Measurements from ENCODE around the gene RLN3. TPM values are rescaled to one million over a fixed set of nuclear protein-coding genes. Genes with fewer than 3 reads are reported as not detected.
"Not testable (repeated sequence)": the region's sequence is repeated elsewhere in the genome, so short reads cannot be mapped to it uniquely, and the experiment has no call there.

RLN3 gene
- polyA plus RNA-seq, 5 donors: not detected

GRCh38 chr19:14021474-14021873, 6.5 kb upstream of the RLN3 start:
- no peak for DNase-seq

GRCh38 chr19:14022469-14022868, 5.5 kb upstream of the RLN3 start:
- no peak for DNase-seq

- peak in 1 of 2 donors; percentile 30 for DNase-seq
Measured at GRCh38 chr19:14023404-14024235, 4.3 kb upstream of the RLN3 start.

GRCh38 chr19:14026652-14027192, 1.2 kb upstream of the RLN3 start:
- not testable (repeated sequence) for DNase-seq

GRCh38 chr19:14028901-14029300, 953 bp downstream of the RLN3 start:
- no peak for DNase-seq

GRCh38 chr19:14030997-14031718, 3.2 kb downstream of the RLN3 start:
- DNase-seq: no peak

- DNase-seq: peak; percentile 46 to 52
Measured at GRCh38 chr19:14031719-14032480, 4.0 kb downstream of the RLN3 start, which contains the start of gene IL27RA. Gene IL27RA (plus strand): TSS chr19:14031762. CDS start chr19:14031873, 111 bp downstream.

DNA sequence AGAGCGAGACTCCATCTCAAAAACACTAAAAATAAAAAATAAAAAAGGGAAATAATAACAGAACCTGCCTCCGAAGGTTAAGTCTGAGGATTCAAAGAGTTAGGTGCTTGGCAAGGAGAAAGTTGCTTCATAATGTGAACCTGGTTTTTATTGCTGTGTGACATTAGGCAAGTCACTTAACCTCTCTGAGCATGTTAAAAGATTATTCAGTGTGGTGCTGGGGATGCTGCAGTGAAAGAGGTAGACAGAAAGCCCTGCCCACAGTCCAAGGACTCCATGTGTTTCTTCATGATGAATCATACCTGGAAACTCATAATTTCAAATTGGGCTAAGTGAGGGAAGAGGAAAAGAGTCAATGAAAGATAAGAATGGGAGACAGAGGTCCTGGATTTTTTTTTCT, 6.0 kb downstream of the RLN3 start:
- no peak for DNase-seq

GRCh38 chr19:14035159-14035558, 7.2 kb downstream of the RLN3 start:
- DNase-seq: not testable (repeated sequence)

DNA sequence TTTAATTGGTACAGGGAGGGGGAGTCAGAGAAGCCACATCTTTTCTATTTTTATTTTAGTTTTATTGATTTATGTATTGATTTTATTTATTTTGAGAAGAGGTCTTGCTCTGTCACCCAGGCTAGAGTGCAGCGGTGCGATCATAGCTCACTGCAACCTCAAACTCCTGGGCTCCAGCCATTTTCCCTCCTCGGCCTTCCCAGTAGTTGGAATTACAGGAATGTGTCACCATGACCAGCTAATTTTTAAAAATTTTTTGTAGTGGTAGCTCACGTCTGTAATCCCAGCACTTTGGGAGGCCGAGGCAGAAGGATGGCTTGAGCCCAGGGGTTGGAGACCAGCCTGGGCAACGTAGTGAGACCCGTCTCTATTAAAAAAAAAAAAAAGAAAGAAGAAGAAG, 7.8 kb downstream of the RLN3 start:
- DNase-seq: no peak

- DNase-seq: no peak
Measured at GRCh38 chr19:14039181-14039580, 11.2 kb downstream of the RLN3 start.

DNA sequence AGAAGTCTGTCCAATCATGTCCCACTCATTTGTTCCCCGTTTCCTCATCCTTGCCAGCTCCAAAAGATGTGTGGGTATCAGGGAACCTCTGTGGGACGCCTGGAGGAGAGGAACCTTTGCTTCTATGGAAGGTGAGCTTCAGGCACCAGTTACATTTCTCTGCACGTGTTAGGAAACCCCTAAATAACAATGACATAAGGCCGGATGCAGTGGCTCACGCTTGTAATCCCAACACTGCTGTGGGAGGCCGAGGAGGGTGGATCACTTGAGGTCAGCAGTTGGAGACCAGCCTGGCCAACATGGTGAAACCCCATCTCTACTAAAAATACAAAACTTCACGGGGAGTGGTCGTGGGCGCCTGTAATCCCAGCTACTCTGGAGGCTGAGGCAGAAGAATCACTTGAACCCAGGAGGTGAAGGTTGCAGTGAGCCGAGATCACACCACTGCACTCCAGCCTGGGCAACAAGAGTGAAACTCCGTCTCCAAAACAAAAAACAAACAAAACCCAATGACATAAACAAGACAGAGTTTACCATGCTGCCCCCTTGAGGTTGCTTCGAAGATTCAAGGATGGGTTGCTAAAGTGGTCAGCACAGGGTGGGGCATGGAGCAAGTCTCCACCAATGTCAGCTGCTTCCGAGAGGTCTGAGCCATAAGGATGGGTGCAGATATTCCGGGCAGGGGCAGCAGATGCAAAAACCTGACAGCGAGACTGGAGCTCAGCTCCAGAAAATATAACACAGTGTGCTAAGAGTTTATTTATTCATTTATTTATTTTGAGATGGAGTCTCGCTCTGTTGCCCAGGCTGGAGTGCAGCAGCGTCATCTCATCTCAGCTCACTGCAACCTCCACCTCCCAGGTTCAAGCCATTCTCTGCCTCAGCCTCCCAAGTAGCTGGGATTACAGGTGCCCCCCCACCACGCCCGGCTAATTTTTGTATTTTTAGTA, 15.0 kb downstream of the RLN3 start:
- DNase-seq: peak in 1 of 2 donors; percentile 70

DNA sequence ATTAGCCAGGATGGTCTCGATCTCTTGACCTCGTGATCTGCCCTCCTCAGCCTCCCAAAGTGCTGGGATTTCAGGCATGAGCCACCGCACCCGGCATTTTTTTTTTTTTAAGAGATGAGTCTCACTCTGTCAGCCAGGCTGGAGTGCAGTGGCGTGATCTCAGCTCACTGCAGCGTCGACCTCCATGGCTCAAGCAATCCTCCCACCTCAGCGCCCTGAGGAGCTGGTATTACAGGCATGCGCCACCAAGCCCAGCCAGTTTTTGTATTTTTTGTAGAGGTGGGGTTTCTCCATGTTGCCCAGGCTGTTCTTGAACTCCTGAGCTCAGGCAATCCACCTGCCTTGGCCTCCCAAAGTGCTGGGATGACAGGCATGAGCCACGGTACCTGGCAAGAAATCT, 19.9 kb downstream of the RLN3 start:
- not testable (repeated sequence) for DNase-seq

- no peak for DNase-seq
Measured at GRCh38 chr19:14048443-14049153, 20.6 kb downstream of the RLN3 start.

DNA sequence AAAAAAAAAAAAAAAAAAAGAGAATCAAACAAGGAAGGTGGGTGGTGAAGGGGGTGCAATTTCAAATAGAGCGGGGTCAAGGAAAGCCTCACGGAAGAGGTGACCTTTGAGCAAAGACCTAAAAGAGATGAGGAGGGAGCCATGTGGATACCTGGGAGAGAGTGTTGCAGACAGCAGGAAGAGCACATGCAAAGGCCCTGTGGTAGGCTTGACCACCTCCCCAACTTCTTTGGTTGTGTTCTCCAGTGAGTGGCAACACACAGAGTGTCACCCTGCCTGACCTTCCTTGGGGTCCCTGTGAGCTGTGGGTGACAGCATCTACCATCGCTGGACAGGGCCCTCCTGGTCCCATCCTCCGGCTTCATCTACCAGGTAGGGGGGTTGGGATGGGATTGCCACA, 22.6 kb downstream of the RLN3 start:
- DNase-seq: no peak

DNA sequence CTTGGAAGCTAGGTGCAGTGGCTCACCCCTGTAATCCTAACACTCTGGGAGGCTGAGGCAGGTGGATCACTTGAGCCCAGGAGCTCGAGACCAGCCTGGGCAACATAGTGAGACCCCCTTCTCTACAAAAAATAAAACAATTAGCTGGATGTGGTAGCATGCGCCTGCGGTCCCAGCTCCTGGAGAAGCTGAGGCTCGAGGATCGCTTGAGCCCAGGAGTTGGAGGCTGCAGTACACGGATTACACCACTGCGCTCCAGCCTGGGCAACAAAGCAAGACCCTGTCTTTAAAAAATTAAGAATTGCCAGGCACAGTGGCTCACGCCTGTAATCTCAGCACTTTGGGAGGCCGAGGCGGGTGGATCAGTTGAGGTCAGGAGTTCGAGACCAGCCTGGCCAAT, 23.0 kb downstream of the RLN3 start:
- not testable (repeated sequence) for DNase-seq

- DNase-seq: no peak
Measured at GRCh38 chr19:14051980-14052379, 24.0 kb downstream of the RLN3 start.

DNA sequence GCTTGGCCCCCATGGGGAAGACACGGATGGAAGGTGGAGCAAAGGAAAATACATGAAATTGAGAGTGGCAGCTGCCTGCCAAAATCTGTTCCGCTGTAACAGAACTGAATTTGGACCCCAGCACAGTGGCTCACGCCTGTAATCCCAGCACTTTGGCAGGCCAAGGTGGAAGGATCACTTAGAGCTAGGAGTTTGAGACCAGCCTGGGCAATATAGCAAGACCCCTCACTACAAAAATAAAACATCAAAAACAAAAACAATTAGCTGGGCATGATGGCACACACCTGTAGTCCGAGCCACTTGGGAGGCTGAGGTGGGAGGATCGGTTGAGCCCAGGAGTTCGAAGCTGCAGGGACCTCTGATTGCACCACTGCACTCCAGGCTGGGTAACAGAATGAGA, 24.5 kb downstream of the RLN3 start:
- DNase-seq: no peak

DNA sequence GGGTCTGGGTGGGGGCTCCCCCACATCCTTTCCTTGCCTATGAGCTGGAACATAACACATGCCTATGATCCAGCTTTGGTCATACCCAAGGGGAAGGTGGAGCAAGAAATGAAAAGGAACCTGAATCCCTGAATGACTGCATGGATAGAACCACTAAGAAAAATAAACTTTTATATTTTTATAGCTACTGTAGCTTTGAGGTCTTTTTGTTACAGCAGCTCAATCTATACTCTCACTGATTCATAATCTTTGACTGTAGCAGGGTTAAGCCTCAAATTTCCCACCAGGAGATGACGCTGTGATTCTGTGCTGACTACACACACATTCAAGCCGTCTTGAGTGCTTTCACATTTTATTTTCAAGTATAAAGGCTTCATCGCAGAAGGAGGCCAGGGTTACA, 25.1 kb downstream of the RLN3 start:
- DNase-seq: no peak

DNA sequence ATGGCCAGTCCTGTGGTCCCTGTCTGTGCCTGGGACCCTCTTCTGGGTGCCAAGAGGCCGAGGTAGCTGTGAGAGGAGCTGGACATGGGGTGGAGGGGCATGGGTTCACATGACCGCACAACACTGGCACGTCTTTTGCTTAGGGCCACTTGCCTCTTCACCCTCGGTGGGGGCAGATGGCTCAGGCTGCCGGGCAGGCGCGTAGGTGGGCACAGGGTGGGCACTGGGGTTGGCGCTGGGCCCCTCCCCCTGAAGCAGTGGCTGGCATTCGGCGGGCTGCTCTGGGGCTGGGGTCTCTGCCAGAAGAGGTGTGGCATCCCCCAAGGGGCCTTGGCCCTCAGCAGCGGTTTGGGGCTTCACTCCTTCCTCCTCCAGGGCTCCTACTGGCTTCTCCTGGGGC, 25.6 kb downstream of the RLN3 start:
- DNase-seq: no peak
